HFF-Myc (cell line): ENCODE measurements around the gene CADM1.

ENCODE experiments used
- DNase-seq: peaks from one replicate; pipeline ENCODE4 v3.0.0-alpha.2; 2011; ENCODE audit warnings: low read depth; ENCODE audit errors: extremely low read depth
- H3K4me3 ChIP-seq: replicated peaks from 2 replicates; pipeline ENCODE4 v1.5.1; 2011; ENCODE audit warnings: low read depth, mild to moderate bottlenecking, control low read depth, low read length
- CTCF ChIP-seq: IDR thresholded peaks from 2 replicates; pipeline ENCODE4 v1.5.1; 2012; ENCODE audit warnings: mild to moderate bottlenecking, low read depth, low read length, control low read depth; ENCODE audit errors: missing control alignments

Gene CADM1

GRCh38 chr11:115300660-115301428 is 203.4 kb downstream of the CADM1 start:
- no peak for TF ChIP-seq CTCF
- DNase-seq: no peak
- H3K4me3 ChIP-seq: no peak overlapping the region

GRCh38 chr11:115298300-115299012 is 205.8 kb downstream of the CADM1 start:
- no peak for TF ChIP-seq CTCF
- no peak for DNase-seq
- H3K4me3 ChIP-seq: no peak overlapping the region

- no peak for TF ChIP-seq CTCF
- H3K4me3 ChIP-seq: no peak overlapping the region
- no peak for DNase-seq
Measured at GRCh38 chr11:115297330-115297729, 206.9 kb downstream of the CADM1 start.

GRCh38 chr11:115291325-115291724 is 212.9 kb downstream of the CADM1 start:
- H3K4me3 ChIP-seq: no peak overlapping the region
- TF ChIP-seq CTCF: no peak
- no peak for DNase-seq

GRCh38 chr11:115290893-115291292 is 213.3 kb downstream of the CADM1 start:
- DNase-seq: no peak
- no peak for TF ChIP-seq CTCF
- no peak overlapping the region for H3K4me3 ChIP-seq

GRCh38 chr11:115290479-115290878 is 213.7 kb downstream of the CADM1 start:
- TF ChIP-seq CTCF: no peak
- DNase-seq: no peak
- no peak overlapping the region for H3K4me3 ChIP-seq
